HAP-1 (cell line): ENCODE measurements around the gene DNAJA2.
A peak's percentile ranks its signal among the peaks of the same experiment; 100 is the strongest.

ENCODE experiments used
- DNase-seq, 2 experiments: peaks; one replicate each; pipeline ENCODE4 v3.0.0-alpha.2; 2016 to 2020; ENCODE audit warnings: low spot score in 2 of 2
- H3K27me3 ChIP-seq: fragments of 250-450 bp; sonication (Bioruptor Pico); 2 replicates; pipeline ENCODE4 v1.5.1; 2020; ENCODE audit warnings: low read depth, mild to moderate bottlenecking, moderate library complexity
- H3K36me3 ChIP-seq: fragments of 250-450 bp; sonication (Bioruptor Pico); replicated peaks from 2 replicates; pipeline ENCODE4 v1.5.1; 2020; ENCODE audit warnings: mild to moderate bottlenecking
- H3K4me1 ChIP-seq: fragments of 250-450 bp; sonication (Bioruptor Pico); 2 replicates; pipeline ENCODE4 v1.5.1; 2020; ENCODE audit warnings: mild to moderate bottlenecking
- H3K4me3 ChIP-seq: fragments of 250-450 bp; sonication (Bioruptor Pico); 2 replicates; pipeline ENCODE4 v1.5.1; 2020; ENCODE audit warnings: mild to moderate bottlenecking, moderate library complexity
- H3K9me3 ChIP-seq: fragments of 250-450 bp; sonication (Bioruptor Pico); 2 replicates; pipeline ENCODE4 v1.5.1; 2020; ENCODE audit warnings: mild to moderate bottlenecking, moderate library complexity
- in situ Hi-C: fragments of 300-500 bp; cut with MboI; formaldehyde crosslinking; loops from 3 replicates; pipeline ENCODE4 v1.14.3; 2020; ENCODE audit warnings: low sequenced_read_pairs, inconsistent platforms, mixed read lengths

Gene DNAJA2

DNA sequence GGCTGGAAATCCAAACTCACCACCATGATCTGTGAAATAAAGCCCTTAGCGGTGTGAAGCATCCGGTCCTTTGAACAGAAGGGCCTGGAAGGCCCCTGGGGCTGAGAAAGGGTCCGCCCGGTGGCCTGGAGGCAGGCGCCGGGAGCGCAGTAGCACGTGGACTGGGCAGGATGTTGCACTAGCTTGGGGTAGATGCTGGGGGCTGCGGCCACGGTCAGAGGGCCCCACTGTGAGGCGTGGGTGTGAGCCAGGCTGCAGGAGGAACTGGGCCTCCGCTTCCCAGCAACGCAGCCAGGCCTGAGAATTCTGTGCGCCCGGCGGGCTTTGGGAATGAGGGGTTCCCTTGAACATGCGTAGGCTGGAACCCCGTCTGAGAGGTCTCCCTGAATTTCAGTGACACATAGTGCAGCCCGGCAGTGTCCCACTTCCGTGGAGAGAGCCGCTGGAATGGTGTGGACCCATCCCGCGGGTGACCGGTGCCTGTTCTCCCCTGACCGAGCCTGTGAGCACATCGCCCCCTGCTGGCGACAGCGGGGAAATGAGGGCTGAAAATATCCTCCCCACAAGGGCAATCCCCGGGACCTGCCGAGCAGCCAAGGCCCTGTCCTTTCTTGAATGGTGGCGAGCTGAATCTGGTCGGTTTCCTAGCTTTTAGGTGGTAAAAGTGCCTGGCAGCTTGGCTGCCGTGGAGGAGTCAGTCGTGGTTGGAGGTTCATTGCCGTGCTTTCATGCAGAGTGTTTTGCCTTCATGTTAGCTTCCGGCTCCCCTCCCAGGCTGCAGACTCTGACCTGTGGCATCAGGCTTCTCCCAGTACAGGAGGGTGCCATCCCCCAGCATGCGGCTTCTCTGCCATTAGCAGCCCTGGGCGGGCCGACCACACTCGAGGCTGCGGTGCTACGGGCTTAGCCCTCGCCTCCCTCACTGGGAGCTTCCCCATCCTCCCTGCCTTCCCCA lies 43.8 kb downstream of the DNAJA2 start:
- Histone ChIP-seq H3K4me1 (no peaks in the 10 kb centered on the region), H3K9me3 (no peaks in the 10 kb centered on the region), H3K27me3 (no peaks in the 10 kb centered on the region), H3K4me3 (no peak overlapping the region), H3K36me3 (peaks cover 40% of the 10 kb centered on the region)
- peak; percentile 28 to 83 for DNase-seq
- in situ Hi-C loops: no loop called here

DNA sequence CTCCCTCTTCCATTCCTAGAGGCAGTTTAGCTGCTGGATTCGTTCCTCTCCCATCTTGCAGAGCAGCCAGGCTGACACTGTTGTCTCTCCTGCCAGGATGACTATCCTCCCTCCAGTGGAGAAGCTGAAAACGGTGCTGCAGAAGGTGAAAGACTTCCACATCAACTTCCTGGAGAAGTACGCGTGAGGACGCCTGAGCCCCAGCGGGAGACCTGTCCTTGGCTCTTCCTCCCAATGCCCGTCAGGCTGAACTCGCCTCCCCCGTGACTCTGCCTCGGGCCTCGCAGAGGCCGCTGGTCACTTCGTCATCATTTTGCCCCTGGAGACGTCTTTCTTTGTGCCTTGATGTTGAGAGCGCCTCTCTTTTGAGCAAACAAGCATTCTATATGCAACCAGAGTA lies 44.7 kb downstream of the DNAJA2 start:
- no peaks in the 10 kb centered on the region for H3K27me3 ChIP-seq
- in situ Hi-C loops: no loop called here
- no peaks in the 10 kb centered on the region for H3K4me1 ChIP-seq
- peaks cover 47% of the 10 kb centered on the region for H3K36me3 ChIP-seq
- no peaks in the 10 kb centered on the region for H3K9me3 ChIP-seq
- DNase-seq: no peak
- H3K4me3 ChIP-seq: no peak overlapping the region

DNA sequence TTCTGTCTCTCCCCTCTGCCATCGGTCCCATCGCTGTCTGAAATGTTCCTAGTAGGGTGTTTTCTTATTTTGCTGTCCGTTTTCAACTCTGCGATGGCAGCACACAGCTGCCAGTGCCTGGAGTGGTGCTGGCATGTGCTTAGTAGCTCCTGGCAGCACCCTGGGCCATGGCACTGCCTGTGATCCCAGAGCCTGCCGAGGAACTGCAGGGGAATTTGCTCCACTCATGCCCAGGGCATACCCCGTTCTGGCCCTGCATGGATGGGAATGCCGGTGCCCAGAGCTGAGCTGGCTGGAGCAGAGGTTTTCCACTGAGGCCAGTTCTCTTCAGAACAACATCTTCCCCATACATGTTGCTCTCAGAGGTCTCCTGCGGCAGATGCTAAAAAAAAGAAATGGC lies 46.2 kb downstream of the DNAJA2 start:
- DNase-seq: no peak
- Histone ChIP-seq H3K4me1 (no peaks in the 10 kb centered on the region), H3K9me3 (no peaks in the 10 kb centered on the region), H3K4me3 (no peak overlapping the region), H3K27me3 (no peaks in the 10 kb centered on the region), H3K36me3 (peaks cover 62% of the 10 kb centered on the region)
- in situ Hi-C loops: no loop called here

DNA sequence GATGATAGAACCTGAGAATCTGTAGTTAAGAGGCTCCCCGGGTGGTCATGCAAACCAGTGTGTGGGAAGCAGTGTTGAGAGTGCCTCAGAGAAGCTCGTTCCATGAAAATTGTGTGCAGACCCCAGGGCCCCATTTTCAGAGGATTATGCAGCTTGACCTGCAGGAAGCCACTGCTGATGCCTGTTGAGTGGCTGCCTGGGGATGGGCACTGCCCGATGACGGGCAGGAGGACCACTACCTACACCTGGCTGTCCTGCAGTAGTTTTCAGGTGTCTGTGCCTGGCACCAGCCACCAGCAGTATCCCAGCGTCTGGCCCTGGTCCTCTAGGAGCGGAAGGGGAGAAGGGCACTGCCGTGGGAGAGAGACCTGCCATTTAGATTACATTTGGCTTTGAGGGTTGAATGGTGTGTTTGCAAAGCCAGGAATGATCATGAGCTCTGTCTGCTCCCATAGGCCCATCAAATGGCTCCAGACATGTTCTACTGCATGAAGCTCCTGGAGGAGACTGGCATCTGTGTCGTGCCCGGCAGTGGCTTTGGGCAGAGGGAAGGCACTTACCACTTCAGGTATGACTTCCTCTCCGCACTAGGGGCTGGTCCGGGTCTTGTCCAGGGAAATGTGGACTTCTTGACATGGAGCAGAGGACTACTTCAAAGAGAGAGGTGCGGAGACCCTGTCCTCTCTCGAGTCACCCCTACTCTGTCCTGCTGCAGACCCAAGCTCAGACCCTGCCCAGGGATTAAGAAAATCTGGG lies 46.8 kb downstream of the DNAJA2 start:
- H3K4me3 ChIP-seq: no peak overlapping the region
- in situ Hi-C loops: no loop called here

DNA sequence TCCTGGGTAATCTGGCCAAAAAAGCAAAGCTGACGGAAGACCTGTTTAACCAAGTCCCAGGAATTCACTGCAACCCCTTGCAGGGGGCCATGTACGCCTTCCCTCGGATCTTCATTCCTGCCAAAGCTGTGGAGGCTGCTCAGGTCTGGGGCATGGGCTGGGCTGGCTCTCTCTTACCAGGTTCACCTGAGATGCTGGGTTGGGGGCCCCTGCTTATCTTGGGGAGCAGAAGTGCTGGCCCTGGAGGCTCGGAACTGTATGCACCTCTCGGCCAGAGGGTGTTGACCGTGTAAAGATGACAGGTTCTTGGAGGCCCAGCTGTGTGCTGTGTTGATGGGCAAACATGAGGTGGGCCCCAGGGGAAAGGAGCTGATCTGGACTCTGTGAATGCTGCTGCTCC lies 49.1 kb downstream of the DNAJA2 start:
- no peak for DNase-seq
- no peak overlapping the region for H3K4me3 ChIP-seq
- H3K9me3 ChIP-seq: no peaks in the 10 kb centered on the region
- in situ Hi-C loops: no loop called here
- H3K4me1 ChIP-seq: no peaks in the 10 kb centered on the region
- peaks cover 76% of the 10 kb centered on the region for H3K36me3 ChIP-seq
- no peaks in the 10 kb centered on the region for H3K27me3 ChIP-seq

More for the DNA sequence above, 46.8 kb downstream of the DNAJA2 start:
- H3K27me3 ChIP-seq: no peaks in the 10 kb centered on the region
- no peaks in the 10 kb centered on the region for H3K9me3 ChIP-seq
- H3K4me1 ChIP-seq: no peaks in the 10 kb centered on the region
- DNase-seq: no peak
- peaks cover 68% of the 10 kb centered on the region for H3K36me3 ChIP-seq

DNA sequence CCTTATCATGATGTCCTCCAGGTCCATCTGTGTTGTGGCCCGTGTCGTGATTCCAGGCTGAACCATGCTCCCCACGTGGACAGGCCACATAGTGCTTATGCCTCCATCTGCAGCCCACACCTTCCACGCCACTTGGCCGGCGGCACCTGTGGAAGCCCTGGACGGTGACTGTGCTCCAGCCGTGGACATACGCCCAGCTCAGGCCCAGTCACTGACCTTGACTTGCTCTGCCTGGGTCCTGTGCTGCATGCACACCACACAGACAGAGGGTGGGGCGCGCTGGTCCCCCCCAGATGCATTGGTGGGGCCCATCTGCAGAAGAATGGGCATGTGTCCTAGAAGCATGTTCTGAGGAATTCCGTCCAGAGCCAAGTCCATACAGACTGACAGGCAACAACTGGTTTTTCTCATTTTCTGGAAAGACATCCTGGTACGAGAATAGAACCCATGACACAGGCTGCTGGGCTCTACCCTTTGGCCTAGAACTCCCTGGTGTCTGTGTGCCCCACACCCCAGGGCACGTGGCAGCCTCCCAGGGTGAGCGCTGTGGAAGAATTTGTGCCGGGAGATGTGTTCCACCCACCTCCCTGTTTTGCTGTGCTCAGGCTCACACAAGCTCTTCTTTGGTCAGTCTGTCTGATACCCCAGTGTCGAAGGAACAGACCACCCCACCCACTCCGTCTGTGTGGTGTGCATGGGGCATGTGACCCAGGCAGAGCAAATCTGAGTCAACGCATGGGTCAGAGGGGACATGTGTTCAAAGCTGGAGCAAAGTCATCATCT lies 49.8 kb downstream of the DNAJA2 start:
- Histone ChIP-seq H3K27me3 (no peaks in the 10 kb centered on the region), H3K4me1 (no peaks in the 10 kb centered on the region), H3K9me3 (no peaks in the 10 kb centered on the region), H3K36me3 (peaks cover 76% of the 10 kb centered on the region), H3K4me3 (no peak overlapping the region)
- no peak for DNase-seq
- in situ Hi-C loops: no loop called here

DNA sequence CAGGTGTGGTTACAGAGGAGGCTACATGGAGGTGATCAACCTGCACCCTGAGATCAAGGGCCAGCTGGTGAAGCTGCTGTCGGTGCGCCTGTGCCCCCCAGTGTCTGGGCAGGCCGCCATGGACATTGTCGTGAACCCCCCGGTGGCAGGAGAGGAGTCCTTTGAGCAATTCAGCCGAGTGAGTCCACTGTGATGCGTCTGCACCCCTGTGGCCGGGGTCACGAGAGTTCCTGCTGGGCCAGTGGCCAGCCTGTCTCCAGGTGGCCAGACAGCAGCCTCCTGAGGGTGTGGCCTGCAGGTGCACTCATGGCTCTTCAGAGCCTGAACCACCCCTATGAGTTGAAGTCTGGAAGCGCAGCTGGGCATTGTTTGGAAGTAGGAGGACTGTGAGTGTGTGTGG lies 51.2 kb downstream of the DNAJA2 start:
- in situ Hi-C loops: no loop called here

DNA sequence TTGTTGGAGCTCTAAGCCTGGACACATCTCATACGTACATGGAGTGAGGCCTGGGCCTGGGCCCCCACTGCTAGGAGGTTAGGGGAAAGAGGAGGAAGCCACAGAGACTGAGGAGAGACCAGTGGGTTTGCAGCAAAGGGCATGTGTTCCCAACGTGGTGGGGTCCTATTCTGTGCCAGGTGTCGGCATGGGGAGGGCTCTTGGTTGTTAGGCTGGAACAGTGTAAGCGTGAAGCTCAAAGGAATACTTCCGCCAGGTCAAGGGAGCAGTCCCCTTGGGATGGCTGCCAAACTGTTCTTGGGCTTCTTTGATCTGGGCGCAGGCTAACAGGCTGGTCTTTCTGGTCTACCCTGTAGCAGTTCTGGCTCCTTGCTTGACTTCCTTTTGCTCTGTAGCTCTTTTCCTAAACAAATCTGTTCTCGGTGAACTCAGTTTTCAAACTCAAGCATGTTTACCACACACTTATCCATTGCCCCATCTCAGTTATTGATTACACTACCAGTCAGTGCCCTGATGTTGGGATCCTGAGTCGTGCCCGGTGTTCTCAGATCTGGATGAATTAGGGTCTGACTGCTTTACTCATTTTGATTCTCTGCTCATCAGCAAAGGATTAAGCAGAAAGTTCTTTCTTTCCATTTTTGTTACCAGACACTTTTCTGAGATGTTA lies 52.9 kb downstream of the DNAJA2 start:
- Histone ChIP-seq H3K27me3 (no peaks in the 10 kb centered on the region), H3K36me3 (peaks cover 86% of the 10 kb centered on the region), H3K9me3 (no peaks in the 10 kb centered on the region), H3K4me3 (no peak overlapping the region), H3K4me1 (no peaks in the 10 kb centered on the region)
- in situ Hi-C loops: no loop called here
- DNase-seq: no peak

More for the DNA sequence above, 51.2 kb downstream of the DNAJA2 start:
- no peaks in the 10 kb centered on the region for H3K27me3 ChIP-seq
- no peaks in the 10 kb centered on the region for H3K4me1 ChIP-seq
- no peak for DNase-seq
- H3K9me3 ChIP-seq: no peaks in the 10 kb centered on the region
- H3K36me3 ChIP-seq: peaks cover 81% of the 10 kb centered on the region
- H3K4me3 ChIP-seq: no peak overlapping the region

DNA sequence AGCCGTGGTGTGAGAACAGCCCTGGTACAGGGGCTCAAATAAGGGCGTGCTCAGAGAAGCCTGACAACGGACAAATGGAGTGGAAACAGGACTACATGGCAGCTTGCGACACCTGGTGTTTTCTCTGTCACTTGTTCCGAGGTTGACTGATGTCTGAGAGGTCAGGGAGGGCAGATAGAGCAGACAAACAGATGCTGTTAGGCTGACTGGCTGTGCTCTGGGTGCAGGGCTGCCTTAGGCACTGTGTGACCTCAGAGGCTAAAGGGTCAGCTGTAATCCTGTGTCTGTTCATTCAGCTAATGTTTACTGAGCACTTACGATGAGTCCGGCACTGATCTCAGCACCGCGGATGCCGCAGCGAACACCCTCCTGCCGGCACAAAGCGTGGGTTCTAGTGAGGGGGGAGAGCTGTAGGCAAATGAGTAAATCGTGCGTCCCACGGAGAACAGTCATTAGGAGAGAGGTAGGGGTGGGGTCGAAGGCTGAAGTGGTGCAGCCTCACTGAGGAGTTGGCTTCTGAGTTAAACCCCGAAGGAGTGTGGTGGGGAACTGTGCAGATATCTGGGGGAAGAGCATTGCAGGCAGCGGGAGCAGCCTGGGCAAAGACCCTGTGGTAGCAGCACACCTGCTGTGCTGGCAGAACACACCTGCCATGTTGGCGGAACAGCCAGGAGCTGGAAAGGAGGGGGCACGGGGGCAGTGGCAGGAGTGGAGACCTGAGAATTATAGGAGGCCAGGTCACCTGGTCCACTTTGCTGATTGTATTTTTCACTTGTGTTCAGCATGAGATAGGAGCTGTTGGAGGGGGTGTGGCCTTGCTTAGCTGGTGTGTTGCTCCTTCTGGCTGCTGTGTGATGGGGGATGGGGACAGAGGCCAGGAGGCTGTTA lies 54.3 kb downstream of the DNAJA2 start:
- peaks cover 91% of the 10 kb centered on the region for H3K36me3 ChIP-seq
- no peaks in the 10 kb centered on the region for H3K27me3 ChIP-seq
- in situ Hi-C loops: no loop called here
- no peak overlapping the region for H3K4me3 ChIP-seq
- H3K9me3 ChIP-seq: no peaks in the 10 kb centered on the region
- H3K4me1 ChIP-seq: no peaks in the 10 kb centered on the region
- DNase-seq: no peak

DNA sequence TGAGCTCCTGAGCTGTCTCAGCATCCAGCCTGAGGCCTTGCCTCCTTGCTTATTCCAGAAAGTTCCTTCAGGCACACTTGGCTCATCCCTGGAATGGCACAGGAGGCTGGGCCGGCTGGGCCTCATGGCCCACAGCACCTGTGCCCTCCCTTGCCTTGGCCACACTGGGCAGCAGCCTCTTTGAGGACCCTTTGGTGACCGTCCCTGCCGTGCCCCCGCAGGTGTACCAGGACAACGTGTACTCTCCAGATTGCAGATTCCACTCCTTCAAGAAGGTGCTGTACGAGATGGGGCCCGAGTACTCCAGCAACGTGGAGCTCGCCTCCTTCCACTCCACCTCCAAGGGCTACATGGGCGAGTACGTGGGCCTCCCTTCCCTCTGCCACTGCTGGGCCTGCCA lies 55.1 kb downstream of the DNAJA2 start:
- no peaks in the 10 kb centered on the region for H3K4me1 ChIP-seq

DNA sequence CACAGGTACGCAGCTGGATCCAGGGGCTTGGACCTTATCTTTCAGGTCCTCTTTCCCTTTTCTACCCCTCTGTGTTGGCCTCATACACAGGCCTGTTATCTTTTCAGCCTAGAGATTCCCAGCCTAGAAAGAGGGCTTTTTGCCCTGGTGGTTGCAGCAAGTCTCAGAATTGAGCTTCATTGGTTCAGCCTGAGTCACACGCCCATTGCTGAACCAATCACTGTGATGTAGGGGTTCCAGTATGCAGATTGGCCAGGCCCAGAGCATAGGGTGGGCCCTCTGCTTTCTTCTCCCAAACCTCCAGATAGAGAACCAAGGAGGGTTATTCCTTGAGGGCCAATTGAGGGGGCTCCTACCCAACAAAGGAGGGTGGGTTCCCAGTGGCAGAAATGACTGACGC lies 56.5 kb downstream of the DNAJA2 start:
- in situ Hi-C loops: no loop called here
- Histone ChIP-seq H3K4me3 (no peak overlapping the region), H3K9me3 (no peaks in the 10 kb centered on the region), H3K4me1 (no peaks in the 10 kb centered on the region), H3K27me3 (no peaks in the 10 kb centered on the region), H3K36me3 (peaks cover 89% of the 10 kb centered on the region)
- DNase-seq: no peak

More for the DNA sequence above, 55.1 kb downstream of the DNAJA2 start:
- Histone ChIP-seq H3K9me3 (no peaks in the 10 kb centered on the region), H3K4me3 (no peak overlapping the region), H3K36me3 (peaks cover 91% of the 10 kb centered on the region), H3K27me3 (no peaks in the 10 kb centered on the region)
- in situ Hi-C loops: no loop called here
- DNase-seq: no peak

DNA sequence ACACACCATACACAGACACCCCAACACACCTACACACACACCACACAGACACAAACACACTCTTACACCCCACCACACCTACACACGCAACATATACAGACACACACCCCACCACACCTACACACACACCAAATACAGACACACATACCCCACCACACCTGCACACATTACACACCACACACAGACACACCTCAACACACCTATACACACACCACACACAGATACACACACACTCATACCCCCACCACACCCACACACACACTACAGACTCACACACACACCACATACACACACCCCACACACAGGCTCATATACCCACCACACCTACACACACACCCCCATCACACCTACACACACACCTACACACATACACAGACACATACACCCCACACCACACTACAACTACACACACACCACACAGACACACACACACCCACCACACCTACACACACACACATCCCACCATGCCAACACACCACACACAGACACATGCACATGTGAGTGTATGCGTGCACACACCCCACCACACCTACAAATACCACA lies 57.9 kb downstream of the DNAJA2 start:
- DNase-seq: no peak
- H3K9me3 ChIP-seq: no peaks in the 10 kb centered on the region
- H3K27me3 ChIP-seq: no peaks in the 10 kb centered on the region
- H3K4me1 ChIP-seq: no peaks in the 10 kb centered on the region
- peaks cover 90% of the 10 kb centered on the region for H3K36me3 ChIP-seq
- no peak overlapping the region for H3K4me3 ChIP-seq
- in situ Hi-C loops: no loop called here
